ENCODE measurements around the gene TTC13. TPM values are rescaled to one million over a fixed set of nuclear protein-coding genes. Genes with fewer than 3 reads are reported as not detected.

TTC13 gene
- total RNA-seq, 4 donors from 2014 or later, result 16.0 to 36.0 (median 22.7) TPM

DNA sequence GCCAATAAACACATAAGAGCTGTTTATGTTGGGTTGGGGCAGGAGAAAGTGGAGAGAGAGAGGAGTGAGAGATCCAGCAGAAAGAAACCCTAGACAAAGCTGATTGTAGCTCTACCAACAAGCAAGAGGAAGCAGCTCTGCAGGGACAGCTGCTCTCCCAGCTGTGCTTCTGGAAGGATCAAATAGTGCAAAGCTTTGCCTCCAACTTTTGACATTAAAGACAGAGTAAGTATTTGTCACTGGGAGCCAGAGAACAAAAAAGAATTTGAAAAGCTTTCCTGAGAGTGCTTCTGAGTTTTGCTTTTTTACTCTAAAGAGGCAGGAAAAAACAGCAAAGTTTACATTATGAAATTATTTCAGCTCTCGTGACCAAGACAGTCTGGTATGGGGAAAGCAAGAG lies 81.9 kb downstream of the TTC13 start:
- H3K4me3 ChIP-seq, result no peak overlapping the region
- ATAC-seq, result no peak
- no peaks in the 10 kb centered on the region for H3K36me3 ChIP-seq
- H3K27me3 ChIP-seq, result no peaks in the 10 kb centered on the region
- no peaks in the 10 kb centered on the region for H3K4me1 ChIP-seq
- no peak for TF ChIP-seq POLR2A (IDR thresholded peaks at IDR 0.05)
- TF ChIP-seq, protein P1, sequence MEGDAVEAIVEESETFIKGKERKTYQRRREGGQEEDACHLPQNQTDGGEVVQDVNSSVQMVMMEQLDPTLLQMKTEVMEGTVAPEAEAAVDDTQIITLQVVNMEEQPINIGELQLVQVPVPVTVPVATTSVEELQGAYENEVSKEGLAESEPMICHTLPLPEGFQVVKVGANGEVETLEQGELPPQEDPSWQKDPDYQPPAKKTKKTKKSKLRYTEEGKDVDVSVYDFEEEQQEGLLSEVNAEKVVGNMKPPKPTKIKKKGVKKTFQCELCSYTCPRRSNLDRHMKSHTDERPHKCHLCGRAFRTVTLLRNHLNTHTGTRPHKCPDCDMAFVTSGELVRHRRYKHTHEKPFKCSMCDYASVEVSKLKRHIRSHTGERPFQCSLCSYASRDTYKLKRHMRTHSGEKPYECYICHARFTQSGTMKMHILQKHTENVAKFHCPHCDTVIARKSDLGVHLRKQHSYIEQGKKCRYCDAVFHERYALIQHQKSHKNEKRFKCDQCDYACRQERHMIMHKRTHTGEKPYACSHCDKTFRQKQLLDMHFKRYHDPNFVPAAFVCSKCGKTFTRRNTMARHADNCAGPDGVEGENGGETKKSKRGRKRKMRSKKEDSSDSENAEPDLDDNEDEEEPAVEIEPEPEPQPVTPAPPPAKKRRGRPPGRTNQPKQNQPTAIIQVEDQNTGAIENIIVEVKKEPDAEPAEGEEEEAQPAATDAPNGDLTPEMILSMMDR (IDR thresholded peaks at IDR 0.05 in 4 of 5, conservative IDR thresholded peaks at IDR 0.05 in 1 of 5), result no peak
- intact Hi-C loops (cut with DNase I; ENCODE audit: low total_unique reads), result no loop called here
- no peaks in the 10 kb centered on the region for H3K9me3 ChIP-seq
- no peak overlapping the region for H3K27ac ChIP-seq
- in situ Hi-C loops (cut with MboI; ENCODE audit: low sequenced_read_pairs in 4 of 4), result no loop called here
- DNase-seq, result no peak

DNA sequence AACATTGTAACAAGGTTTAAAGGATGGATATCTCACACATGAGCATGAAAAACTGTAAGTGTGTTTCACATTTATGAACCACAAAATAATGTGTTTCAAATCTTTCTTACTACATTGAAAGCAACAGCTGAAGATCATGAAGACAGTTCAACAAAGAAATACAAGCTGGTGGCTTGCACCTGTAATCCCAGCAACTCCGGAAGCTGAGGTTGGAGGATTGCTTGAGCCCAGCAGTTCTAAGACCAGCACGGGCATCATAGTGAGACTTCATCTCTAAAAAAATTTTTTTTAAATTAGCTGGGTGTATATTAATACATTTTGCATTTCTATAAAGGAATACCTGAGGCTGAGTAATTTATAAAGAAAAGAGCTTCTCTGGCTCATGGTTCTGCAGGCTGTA lies 83.2 kb downstream of the TTC13 start:
- Histone ChIP-seq H3K36me3 (no peaks in the 10 kb centered on the region), H3K27me3 (no peaks in the 10 kb centered on the region), H3K4me3 (no peak overlapping the region), H3K27ac (no peak overlapping the region), H3K9me3 (no peaks in the 10 kb centered on the region), H3K4me1 (no peaks in the 10 kb centered on the region)
- intact Hi-C loops (cut with DNase I; ENCODE audit: low total_unique reads), result no loop called here
- DNase-seq, result no peak
- in situ Hi-C loops (cut with MboI; ENCODE audit: low sequenced_read_pairs in 4 of 4), result no loop called here
- TF ChIP-seq POLR2A (IDR thresholded peaks at IDR 0.05), result no peak
- TF ChIP-seq, protein P1 (IDR thresholded peaks at IDR 0.05 in 4 of 5, conservative IDR thresholded peaks at IDR 0.05 in 1 of 5), result no peak
- ATAC-seq, result no peak

DNA sequence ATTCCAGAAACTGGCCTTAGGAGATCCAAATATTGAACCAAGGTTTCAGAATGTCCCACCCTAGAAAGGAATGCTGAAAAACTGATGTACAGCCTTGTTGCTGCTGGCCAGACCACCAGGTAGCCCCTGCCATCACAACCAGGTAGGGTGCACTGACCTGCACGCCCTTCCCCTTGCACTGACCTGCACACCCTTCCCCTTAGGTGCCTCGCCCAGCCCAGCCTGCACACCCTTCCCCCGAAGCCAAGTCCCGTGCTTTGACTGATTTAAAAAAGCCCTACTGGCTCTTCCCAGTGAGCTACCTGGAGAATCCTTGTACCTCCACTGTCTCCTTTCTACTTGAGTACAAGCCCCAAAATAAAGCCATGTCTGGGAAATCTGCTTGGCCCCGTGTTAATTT lies 84.0 kb downstream of the TTC13 start:
- H3K9me3 ChIP-seq, result no peaks in the 10 kb centered on the region
- no peak for ATAC-seq
- intact Hi-C loops (cut with DNase I; ENCODE audit: low total_unique reads) (no loop called here), in situ Hi-C loops (cut with MboI; ENCODE audit: low sequenced_read_pairs in 4 of 4) (no loop called here)
- TF ChIP-seq, protein P1 (IDR thresholded peaks at IDR 0.05 in 4 of 5, conservative IDR thresholded peaks at IDR 0.05 in 1 of 5), result no peak
- TF ChIP-seq POLR2A (IDR thresholded peaks at IDR 0.05), result no peak
- H3K27me3 ChIP-seq, result no peaks in the 10 kb centered on the region
- H3K4me1 ChIP-seq, result no peaks in the 10 kb centered on the region
- H3K27ac ChIP-seq, result no peak overlapping the region
- H3K4me3 ChIP-seq, result no peak overlapping the region
- no peak for DNase-seq
- no peaks in the 10 kb centered on the region for H3K36me3 ChIP-seq

DNA sequence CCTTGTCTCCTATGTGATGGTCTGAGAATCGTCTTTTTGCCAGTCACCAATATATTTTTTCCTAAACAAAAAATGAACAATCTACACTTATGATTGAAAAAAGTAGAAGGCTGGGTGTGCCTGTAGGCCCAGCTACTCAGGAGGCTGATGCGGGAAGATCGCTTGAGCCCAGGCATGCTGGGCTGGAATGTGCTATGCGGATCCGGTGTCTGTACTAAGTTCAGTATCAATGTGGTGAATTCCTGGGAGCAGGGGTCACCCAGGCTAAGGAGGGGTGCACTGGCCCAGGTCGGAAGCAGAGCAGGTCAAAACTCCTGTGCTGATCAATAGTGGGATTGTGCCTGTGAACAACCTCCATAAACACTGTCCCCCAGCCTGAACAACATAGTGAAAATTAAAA lies 84.6 kb downstream of the TTC13 start:
- H3K27ac ChIP-seq, result no peak overlapping the region
- TF ChIP-seq, protein P1 (IDR thresholded peaks at IDR 0.05 in 4 of 5, conservative IDR thresholded peaks at IDR 0.05 in 1 of 5), result no peak
- no peak for TF ChIP-seq POLR2A (IDR thresholded peaks at IDR 0.05)
- DNase-seq (no peak), ATAC-seq (no peak)
- H3K4me1 ChIP-seq, result no peaks in the 10 kb centered on the region
- H3K36me3 ChIP-seq, result no peaks in the 10 kb centered on the region
- no peaks in the 10 kb centered on the region for H3K27me3 ChIP-seq
- in situ Hi-C loops (cut with MboI; ENCODE audit: low sequenced_read_pairs in 4 of 4) (no loop called here), intact Hi-C loops (cut with DNase I; ENCODE audit: low total_unique reads) (no loop called here)
- no peak overlapping the region for H3K4me3 ChIP-seq
- H3K9me3 ChIP-seq, result no peaks in the 10 kb centered on the region

DNA sequence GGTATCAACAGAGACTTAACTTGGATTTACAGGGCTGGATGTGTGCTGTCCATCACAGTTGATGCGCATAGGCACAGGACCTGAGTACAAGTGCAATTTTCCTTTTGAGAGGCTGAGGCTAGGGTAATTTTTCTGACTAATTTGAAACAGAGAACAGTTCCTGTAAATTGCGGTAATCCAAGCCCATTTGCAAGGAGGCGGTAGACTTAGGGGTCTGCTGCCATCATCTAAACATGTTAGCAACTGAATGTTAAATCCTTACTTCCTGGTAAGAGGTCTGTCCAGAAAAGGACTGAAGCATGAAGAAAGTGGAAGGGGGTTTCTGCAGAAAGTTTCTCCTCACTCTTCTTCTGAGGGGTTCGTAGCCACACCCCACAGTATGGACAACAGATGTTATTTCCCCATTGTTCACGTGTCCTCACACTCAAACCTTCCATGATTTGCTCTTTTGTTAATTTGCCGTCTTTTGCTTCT lies 86.6 kb downstream of the TTC13 start:
- H3K27me3 ChIP-seq, result no peaks in the 10 kb centered on the region
- H3K27ac ChIP-seq, result no peak overlapping the region
- in situ Hi-C loops (cut with MboI; ENCODE audit: low sequenced_read_pairs in 4 of 4) (no loop called here), intact Hi-C loops (cut with DNase I; ENCODE audit: low total_unique reads) (no loop called here)
- no peaks in the 10 kb centered on the region for H3K36me3 ChIP-seq
- no peaks in the 10 kb centered on the region for H3K9me3 ChIP-seq
- no peaks in the 10 kb centered on the region for H3K4me1 ChIP-seq
- ATAC-seq (no peak), DNase-seq (no peak)
- TF ChIP-seq POLR2A (IDR thresholded peaks at IDR 0.05), result no peak
- TF ChIP-seq, protein P1 (IDR thresholded peaks at IDR 0.05 in 4 of 5, conservative IDR thresholded peaks at IDR 0.05 in 1 of 5), result no peak
- no peak overlapping the region for H3K4me3 ChIP-seq
